ENCODE data around the gene NTNG2. TPM values are rescaled to one million over a fixed set of nuclear protein-coding genes. Genes with fewer than 3 reads are reported as not detected.

Gene NTNG2
- total RNA-seq, 2 experiments from 2014 or later: 3.8 to 4.8 TPM

DNA sequence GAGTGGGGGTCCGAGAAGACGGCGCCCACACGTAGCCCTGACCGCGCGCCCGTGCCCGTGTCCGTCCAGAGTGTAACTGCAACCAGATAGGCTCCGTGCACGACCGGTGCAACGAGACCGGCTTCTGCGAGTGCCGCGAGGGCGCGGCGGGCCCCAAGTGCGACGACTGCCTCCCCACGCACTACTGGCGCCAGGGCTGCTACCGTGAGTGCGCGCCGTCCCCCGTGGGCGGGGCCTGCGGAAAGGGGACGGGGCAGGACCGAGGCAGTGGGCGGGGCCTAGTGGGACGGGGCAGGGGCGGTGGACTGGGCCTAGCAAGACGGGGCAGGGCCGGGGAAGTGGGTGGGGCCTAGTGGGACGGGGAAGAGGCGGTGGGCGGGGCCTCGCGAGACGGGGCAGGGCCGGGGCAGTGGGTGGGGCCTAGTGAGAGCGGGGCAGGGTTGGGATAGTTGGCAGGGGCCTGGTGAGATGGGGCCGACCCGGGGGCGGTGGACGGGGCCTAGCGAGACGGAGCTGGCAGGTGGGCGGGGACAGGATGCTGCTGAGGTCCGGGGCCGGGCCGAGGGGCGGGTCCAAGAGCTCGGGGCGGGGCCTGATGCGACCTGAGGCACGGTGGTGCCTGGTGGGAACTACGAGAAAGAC, 79.1 kb downstream of the NTNG2 start:
- H3K27me3 Mint-ChIP-seq (ENCODE audit: low read depth): peaks cover 18% of the 10 kb centered on the region
- peak overlapping the region; percentile 96 for H3K4me3 Mint-ChIP-seq
- peak; percentile 95 for ATAC-seq
- peaks cover 20% of the 10 kb centered on the region for H3K4me1 Mint-ChIP-seq (ENCODE audit: low read depth)
- ChIA-PET POLR2A (interaction anchor here (0.8 to 0.9 kb wide), 2 partner anchors 78 to 163 kb away, joined by 3 to 5 read pairs; no protein-coding TSS in a partner anchor), CTCF (interaction anchor here (0.6 to 3.2 kb wide), 10 partner anchors 11 to 478 kb away, joined by 3 to 19 read pairs (median 4); no protein-coding TSS in a partner anchor)
- H3K27ac Mint-ChIP-seq: peak overlapping the region; percentile 98
- peak; percentile 100 for DNase-seq
- H3K9me3 Mint-ChIP-seq (ENCODE audit: insufficient read depth): no peaks in the 10 kb centered on the region
- H3K36me3 Mint-ChIP-seq (ENCODE audit: low read depth): no peaks in the 10 kb centered on the region

DNA sequence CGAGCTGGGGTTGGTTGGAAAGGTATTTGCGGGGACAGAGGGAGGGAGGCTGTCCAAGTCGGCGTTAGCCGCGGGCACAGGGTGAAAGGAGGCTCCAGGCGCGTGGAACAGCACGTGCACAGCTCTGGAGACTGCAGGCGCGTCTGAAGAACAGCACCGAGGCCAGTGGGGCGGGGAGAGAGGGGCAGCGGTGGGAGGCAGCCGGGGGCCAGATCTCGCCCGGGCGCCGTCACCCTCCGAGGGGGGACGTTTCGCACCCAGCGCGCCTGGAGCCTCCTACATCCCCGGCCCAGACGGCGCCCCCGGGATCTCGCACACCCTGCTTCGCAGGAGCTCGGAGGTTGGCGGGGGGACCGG, 79.6 kb downstream of the NTNG2 start:
- Mint-ChIP-seq H3K36me3 (ENCODE audit: low read depth) (no peaks in the 10 kb centered on the region), H3K4me3 (peak overlapping the region; percentile 96), H3K4me1 (ENCODE audit: low read depth) (peaks cover 20% of the 10 kb centered on the region), H3K27ac (peak overlapping the region; percentile 98), H3K9me3 (ENCODE audit: insufficient read depth) (no peaks in the 10 kb centered on the region), H3K27me3 (ENCODE audit: low read depth) (peaks cover 18% of the 10 kb centered on the region)
- ATAC-seq: no peak
- ChIA-PET POLR2A (interaction anchor here (0.8 to 0.9 kb wide), 2 partner anchors 78 to 163 kb away, joined by 3 to 5 read pairs; no protein-coding TSS in a partner anchor), CTCF (interaction anchor here (0.6 to 3.2 kb wide), 10 partner anchors 11 to 479 kb away, joined by 3 to 19 read pairs (median 4); no protein-coding TSS in a partner anchor)
- no peak for DNase-seq

DNA sequence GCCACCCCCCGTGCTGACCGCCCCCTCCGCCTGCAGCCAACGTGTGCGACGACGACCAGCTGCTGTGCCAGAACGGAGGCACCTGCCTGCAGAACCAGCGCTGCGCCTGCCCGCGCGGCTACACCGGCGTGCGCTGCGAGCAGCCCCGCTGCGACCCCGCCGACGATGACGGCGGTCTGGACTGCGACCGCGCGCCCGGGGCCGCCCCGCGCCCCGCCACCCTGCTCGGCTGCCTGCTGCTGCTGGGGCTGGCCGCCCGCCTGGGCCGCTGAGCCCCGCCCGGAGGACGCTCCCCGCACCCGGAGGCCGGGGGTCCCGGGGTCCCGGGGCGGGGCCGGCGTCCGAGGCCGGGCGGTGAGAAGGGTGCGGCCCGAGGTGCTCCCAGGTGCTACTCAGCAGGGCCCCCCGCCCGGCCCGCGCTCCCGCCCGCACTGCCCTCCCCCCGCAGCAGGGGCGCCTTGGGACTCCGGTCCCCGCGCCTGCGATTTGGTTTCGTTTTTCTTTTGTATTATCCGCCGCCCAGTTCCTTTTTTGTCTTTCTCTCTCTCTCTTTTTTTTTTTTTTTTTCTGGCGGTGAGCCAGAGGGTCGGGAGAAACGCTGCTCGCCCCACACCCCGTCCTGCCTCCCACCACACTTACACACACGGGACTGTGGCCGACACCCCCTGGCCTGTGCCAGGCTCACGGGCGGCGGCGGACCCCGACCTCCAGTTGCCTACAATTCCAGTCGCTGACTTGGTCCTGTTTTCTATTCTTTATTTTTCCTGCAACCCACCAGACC, 80.2 kb downstream of the NTNG2 start:
- ATAC-seq: peak; percentile 2
- DNase-seq: peak; percentile 74
- Mint-ChIP-seq H3K9me3 (ENCODE audit: insufficient read depth) (no peaks in the 10 kb centered on the region), H3K27ac (peak overlapping the region; percentile 86), H3K4me3 (peak overlapping the region; percentile 96), H3K36me3 (ENCODE audit: low read depth) (no peaks in the 10 kb centered on the region), H3K4me1 (ENCODE audit: low read depth) (peaks cover 20% of the 10 kb centered on the region), H3K27me3 (ENCODE audit: low read depth) (peaks cover 21% of the 10 kb centered on the region)
- ChIA-PET CTCF (interaction anchor here (0.6 to 3.2 kb wide), 10 partner anchors 10 to 479 kb away, joined by 3 to 19 read pairs (median 4); no protein-coding TSS in a partner anchor), POLR2A (interaction anchor here (0.8 to 0.9 kb wide), 2 partner anchors 79 to 162 kb away, joined by 3 to 5 read pairs; no protein-coding TSS in a partner anchor)

DNA sequence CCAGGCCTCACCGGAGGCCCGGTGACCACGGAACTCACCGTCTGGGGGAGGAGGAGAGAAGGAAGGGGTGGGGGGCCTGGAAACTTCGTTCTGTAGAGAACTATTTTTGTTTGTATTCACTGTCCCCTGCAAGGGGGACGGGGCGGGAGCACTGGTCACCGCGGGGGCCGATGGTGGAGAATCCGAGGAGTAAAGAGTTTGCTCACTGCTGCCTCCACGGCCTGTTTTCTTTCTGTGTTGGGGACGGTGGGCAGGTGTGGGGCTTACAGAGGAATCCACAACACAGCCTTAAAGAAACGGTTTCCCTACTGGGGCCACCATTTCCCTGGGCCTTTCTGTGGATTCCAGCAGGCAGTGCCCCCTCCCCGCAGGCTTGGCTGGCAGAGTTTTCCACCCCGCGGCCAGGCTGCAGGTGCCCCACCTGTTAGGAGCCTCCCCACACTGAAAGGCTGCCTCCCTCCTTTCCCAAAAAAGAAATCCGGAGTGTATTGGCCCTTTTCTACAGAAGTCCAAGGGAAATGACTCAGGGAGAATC, 80.8 kb downstream of the NTNG2 start:
- Mint-ChIP-seq H3K36me3 (ENCODE audit: low read depth) (no peaks in the 10 kb centered on the region), H3K4me3 (peak overlapping the region; percentile 93), H3K9me3 (ENCODE audit: insufficient read depth) (no peaks in the 10 kb centered on the region), H3K27me3 (ENCODE audit: low read depth) (peaks cover 21% of the 10 kb centered on the region), H3K4me1 (ENCODE audit: low read depth) (peaks cover 20% of the 10 kb centered on the region), H3K27ac (peak overlapping the region; percentile 86)
- POLR2A ChIA-PET: no interaction called here
- CTCF ChIA-PET: interaction anchor here (0.8 to 1.6 kb wide), 3 partner anchors 9 to 26 kb away, joined by 3 to 5 read pairs (median 4); no protein-coding TSS in a partner anchor
- DNase-seq (peak; percentile 33), ATAC-seq (no peak)

DNA sequence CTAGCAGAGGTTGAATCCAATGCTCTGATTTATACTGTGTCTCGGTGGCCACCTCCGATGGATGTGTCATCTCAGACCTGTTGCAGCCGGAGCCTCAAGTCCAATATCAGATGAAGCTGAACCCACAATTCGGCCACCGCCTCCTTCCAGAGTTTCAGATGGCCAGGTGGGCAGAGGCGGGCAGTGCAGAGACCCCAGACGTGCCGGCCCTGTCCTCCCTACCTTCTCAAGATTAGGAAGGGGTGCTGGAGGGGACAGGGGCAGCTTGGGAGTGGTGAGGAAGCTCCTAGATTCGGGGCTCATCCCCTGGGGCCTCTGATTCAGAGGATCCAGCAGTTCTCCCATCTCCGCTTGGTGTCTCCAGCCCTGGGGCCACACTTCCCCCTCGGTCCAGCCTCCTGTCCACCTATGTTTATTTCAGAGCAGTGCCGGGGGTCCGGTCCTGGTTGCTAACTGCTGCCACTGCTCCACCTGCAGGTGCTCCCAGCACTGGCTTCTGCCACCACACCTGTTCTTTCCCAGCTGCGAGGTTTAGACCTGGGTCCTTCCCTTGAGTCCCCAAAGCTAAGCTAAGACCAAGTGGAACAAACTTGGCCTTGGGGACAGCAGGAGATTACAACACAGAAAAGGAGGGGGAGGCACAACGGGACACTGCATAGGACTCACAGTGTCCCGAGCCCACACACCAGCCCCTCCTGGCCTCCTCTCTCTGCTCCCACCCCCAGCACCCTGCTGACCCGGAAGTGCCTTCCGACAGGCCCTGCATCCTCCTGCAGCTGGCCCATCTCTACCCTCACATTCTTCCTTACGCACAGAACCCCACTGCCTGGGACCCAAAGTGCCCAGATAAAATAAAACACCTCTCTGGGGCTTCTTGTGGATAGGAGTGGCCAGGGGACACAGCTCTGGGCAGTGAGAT, 81.6 kb downstream of the NTNG2 start:
- peaks cover 20% of the 10 kb centered on the region for H3K4me1 Mint-ChIP-seq (ENCODE audit: low read depth)

GRCh38 chr9:132244582-132245455, 83.0 kb downstream of the NTNG2 start:
- Mint-ChIP-seq H3K27me3 (ENCODE audit: low read depth) (peaks cover 15% of the 10 kb centered on the region), H3K4me3 (no peak overlapping the region), H3K4me1 (ENCODE audit: low read depth) (peaks cover 16% of the 10 kb centered on the region), H3K9me3 (ENCODE audit: insufficient read depth) (no peaks in the 10 kb centered on the region), H3K27ac (no peak overlapping the region), H3K36me3 (ENCODE audit: low read depth) (no peaks in the 10 kb centered on the region)
- POLR2A ChIA-PET: no interaction called here
- CTCF ChIA-PET: interaction anchor here (0.8 to 2.2 kb wide), 3 partner anchors 9 to 482 kb away, joined by 3 to 7 read pairs (median 5); no protein-coding TSS in a partner anchor
- ATAC-seq (no peak), DNase-seq (no peak)

More for the DNA sequence above, 81.6 kb downstream of the NTNG2 start:
- ATAC-seq (no peak), DNase-seq (no peak)
- H3K27me3 Mint-ChIP-seq (ENCODE audit: low read depth): peaks cover 21% of the 10 kb centered on the region
- H3K4me3 Mint-ChIP-seq: peak overlapping the region; percentile 93
- ChIA-PET CTCF (interaction anchor here (0.8 to 1.6 kb wide), 3 partner anchors 8 to 25 kb away, joined by 3 to 5 read pairs (median 4); no protein-coding TSS in a partner anchor), POLR2A (no interaction called here)
- no peaks in the 10 kb centered on the region for H3K36me3 Mint-ChIP-seq (ENCODE audit: low read depth)
- H3K27ac Mint-ChIP-seq: no peak overlapping the region
- no peaks in the 10 kb centered on the region for H3K9me3 Mint-ChIP-seq (ENCODE audit: insufficient read depth)

DNA sequence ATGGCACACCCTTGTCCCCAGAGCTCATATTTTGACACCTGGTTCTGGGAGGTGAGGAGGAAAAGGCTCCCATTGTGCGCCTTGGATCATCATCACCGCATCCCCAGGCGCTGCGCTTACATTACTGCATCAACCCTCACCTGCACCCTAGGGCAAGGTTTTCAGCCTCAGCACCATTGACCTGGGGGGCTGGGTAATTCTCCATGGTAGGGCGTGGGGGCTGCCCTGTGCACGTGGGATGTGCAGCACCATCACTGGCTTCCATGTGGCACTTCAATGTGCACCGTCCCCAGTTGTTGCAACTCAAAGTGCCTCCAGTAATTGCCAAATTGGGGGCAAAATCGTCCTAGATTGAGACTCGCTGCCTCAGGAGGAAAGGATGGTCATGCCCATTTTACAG, 83.6 kb downstream of the NTNG2 start:
- ChIA-PET CTCF (interaction anchor here (0.8 to 2.2 kb wide), 4 partner anchors 9 to 483 kb away, joined by 3 to 7 read pairs (median 6); no protein-coding TSS in a partner anchor), POLR2A (no interaction called here)
- Mint-ChIP-seq H3K4me3 (no peak overlapping the region), H3K27ac (no peak overlapping the region), H3K9me3 (ENCODE audit: insufficient read depth) (no peaks in the 10 kb centered on the region), H3K27me3 (ENCODE audit: low read depth) (peaks cover 15% of the 10 kb centered on the region), H3K4me1 (ENCODE audit: low read depth) (peaks cover 11% of the 10 kb centered on the region), H3K36me3 (ENCODE audit: low read depth) (no peaks in the 10 kb centered on the region)
- no peak for ATAC-seq
- no peak for DNase-seq

GRCh38 chr9:132247942-132248341, 86.1 kb downstream of the NTNG2 start:
- H3K27ac Mint-ChIP-seq: no peak overlapping the region
- POLR2A ChIA-PET: no interaction called here
- peaks cover 6% of the 10 kb centered on the region for H3K4me1 Mint-ChIP-seq (ENCODE audit: low read depth)

DNA sequence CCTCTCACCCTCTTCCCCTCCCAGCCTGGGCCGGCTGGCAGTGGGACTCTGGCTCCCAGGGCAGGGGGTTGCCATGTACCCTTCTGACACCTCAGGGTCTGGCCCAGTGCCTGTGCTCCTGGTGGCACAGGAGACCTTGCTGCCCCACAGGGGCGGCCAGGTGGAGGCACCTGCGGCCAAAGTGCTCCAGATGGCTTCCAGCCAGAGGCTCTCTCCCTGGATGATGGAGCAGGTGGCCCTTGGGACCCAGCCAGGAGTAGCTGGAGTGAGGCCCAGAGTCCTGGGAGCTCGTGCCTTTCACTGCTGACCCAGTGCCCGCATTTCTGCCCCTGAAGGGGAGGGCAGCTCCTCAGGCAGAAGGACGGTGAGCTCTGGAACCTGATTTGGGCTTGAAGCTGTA, 87.3 kb downstream of the NTNG2 start:
- no peak for ATAC-seq
- DNase-seq: no peak
- CTCF ChIA-PET: interaction anchor here (1.5 to 5.0 kb wide), 3 partner anchors 10 to 486 kb away, joined by 4 to 21 read pairs (median 5); no protein-coding TSS in a partner anchor

More at GRCh38 chr9:132247942-132248341, 86.1 kb downstream of the NTNG2 start:
- no peaks in the 10 kb centered on the region for H3K36me3 Mint-ChIP-seq (ENCODE audit: low read depth)
- no peak overlapping the region for H3K4me3 Mint-ChIP-seq
- DNase-seq: no peak
- ATAC-seq: no peak
- no peaks in the 10 kb centered on the region for H3K9me3 Mint-ChIP-seq (ENCODE audit: insufficient read depth)
- CTCF ChIA-PET: interaction anchor here (0.8 kb wide), 1 partner anchor 11 kb away, joined by 3 read pairs; no protein-coding TSS in a partner anchor
- H3K27me3 Mint-ChIP-seq (ENCODE audit: low read depth): peaks cover 17% of the 10 kb centered on the region

GRCh38 chr9:132249690-132250089, 87.8 kb downstream of the NTNG2 start:
- Mint-ChIP-seq H3K4me1 (ENCODE audit: low read depth) (peaks cover 2% of the 10 kb centered on the region), H3K9me3 (ENCODE audit: insufficient read depth) (no peaks in the 10 kb centered on the region), H3K27ac (no peak overlapping the region), H3K4me3 (no peak overlapping the region), H3K27me3 (ENCODE audit: low read depth) (peaks cover 14% of the 10 kb centered on the region), H3K36me3 (ENCODE audit: low read depth) (no peaks in the 10 kb centered on the region)
- POLR2A ChIA-PET: no interaction called here
- CTCF ChIA-PET: interaction anchor here (1.5 to 5.0 kb wide), 3 partner anchors 10 to 487 kb away, joined by 4 to 21 read pairs (median 5); no protein-coding TSS in a partner anchor
- DNase-seq (no peak), ATAC-seq (no peak)

More for the DNA sequence above, 87.3 kb downstream of the NTNG2 start:
- Mint-ChIP-seq H3K4me3 (no peak overlapping the region), H3K4me1 (ENCODE audit: low read depth) (peaks cover 2% of the 10 kb centered on the region), H3K36me3 (ENCODE audit: low read depth) (no peaks in the 10 kb centered on the region), H3K27ac (no peak overlapping the region), H3K9me3 (ENCODE audit: insufficient read depth) (no peaks in the 10 kb centered on the region), H3K27me3 (ENCODE audit: low read depth) (peaks cover 14% of the 10 kb centered on the region)
- POLR2A ChIA-PET: no interaction called here

All from activated CD8-positive, alpha-beta T cell treated with anti-CD3 and anti-CD28 coated beads, Interleukin-2, amount 10 ng/mL, durations not matched to agents 7 days and 5 days (primary cell).